Stimulated activated CD8-positive, alpha-beta memory T cell treated with anti-CD3 and anti-CD28 coated beads, Interleukin-15, amount 100 ng/mL, for 1 hour (primary cell): Measurements from ENCODE around the gene SHANK1.
A peak's percentile ranks its signal among the peaks of the same experiment; 100 is the strongest.

ENCODE experiments used
- DNase-seq: peaks from one replicate; pipeline ENCODE4 v3.0.0-alpha.2; 2020; ENCODE audit warnings: low read depth

SHANK1 gene

GRCh38 chr19:50659318-50660087 is 60.1 kb downstream of the SHANK1 start:
- DNase-seq = no peak

GRCh38 chr19:50658441-50659317 is 60.9 kb downstream of the SHANK1 start:
- no peak for DNase-seq

GRCh38 chr19:50657712-50658440 is 61.7 kb downstream of the SHANK1 start:
- peak; percentile 44 for DNase-seq

- DNase-seq = no peak
Observed at GRCh38 chr19:50657222-50657669, 62.4 kb downstream of the SHANK1 start.

GRCh38 chr19:50654882-50655281 is 64.7 kb downstream of the SHANK1 start:
- no peak for DNase-seq

- DNase-seq = no peak
Observed at GRCh38 chr19:50652722-50653121, 66.9 kb downstream of the SHANK1 start.

GRCh38 chr19:50651174-50651573 is 68.4 kb downstream of the SHANK1 start:
- DNase-seq = no peak

- DNase-seq = no peak
Observed at GRCh38 chr19:50649433-50650391, 69.9 kb downstream of the SHANK1 start, which contains the start of gene C19orf81. C19orf81 (plus strand) TSS chr19:50649445; CDS start chr19:50649445, 0 bp downstream.

- no peak for DNase-seq
Observed at GRCh38 chr19:50648659-50649058, 70.9 kb downstream of the SHANK1 start.

GRCh38 chr19:50647879-50648615 is 71.6 kb downstream of the SHANK1 start:
- no peak for DNase-seq

GRCh38 chr19:50646074-50646807 is 73.4 kb downstream of the SHANK1 start:
- DNase-seq = no peak

GRCh38 chr19:50645107-50645506 is 74.5 kb downstream of the SHANK1 start:
- no peak for DNase-seq

GRCh38 chr19:50644315-50644915 is 75.2 kb downstream of the SHANK1 start:
- no peak for DNase-seq

GRCh38 chr19:50640368-50640767 is 79.2 kb downstream of the SHANK1 start:
- DNase-seq = no peak

GRCh38 chr19:50639121-50640112 is 80.2 kb downstream of the SHANK1 start, which contains the start of gene SYT3:
SYT3 (minus strand) TSS chr19:50639881; CDS start chr19:50637411, 2,470 bp downstream.
- no peak for DNase-seq

GRCh38 chr19:50638600-50638999 is 81.0 kb downstream of the SHANK1 start:
- DNase-seq = no peak

- DNase-seq = no peak
Observed at GRCh38 chr19:50636317-50637085, 83.1 kb downstream of the SHANK1 start.
